Retinal pigment epithelial cell (primary cell): ENCODE data around the gene NFS1.

ENCODE experiments used
- DNase-seq: peaks from one replicate; pipeline ENCODE4 v3.0.0-alpha.2; 2010; ENCODE audit warnings: low read depth
- H3K4me3 ChIP-seq: 2 replicates; pipeline ENCODE4 v1.5.1; 2011; ENCODE audit warnings: mild to moderate bottlenecking, low read length, control low read depth, moderate library complexity
- CTCF ChIP-seq: conservative IDR thresholded peaks from 2 replicates; pipeline ENCODE4 v1.5.1; 2011; ENCODE audit warnings: low read depth, low read length, control low read depth, inconsistent platforms

NFS1 gene

DNA sequence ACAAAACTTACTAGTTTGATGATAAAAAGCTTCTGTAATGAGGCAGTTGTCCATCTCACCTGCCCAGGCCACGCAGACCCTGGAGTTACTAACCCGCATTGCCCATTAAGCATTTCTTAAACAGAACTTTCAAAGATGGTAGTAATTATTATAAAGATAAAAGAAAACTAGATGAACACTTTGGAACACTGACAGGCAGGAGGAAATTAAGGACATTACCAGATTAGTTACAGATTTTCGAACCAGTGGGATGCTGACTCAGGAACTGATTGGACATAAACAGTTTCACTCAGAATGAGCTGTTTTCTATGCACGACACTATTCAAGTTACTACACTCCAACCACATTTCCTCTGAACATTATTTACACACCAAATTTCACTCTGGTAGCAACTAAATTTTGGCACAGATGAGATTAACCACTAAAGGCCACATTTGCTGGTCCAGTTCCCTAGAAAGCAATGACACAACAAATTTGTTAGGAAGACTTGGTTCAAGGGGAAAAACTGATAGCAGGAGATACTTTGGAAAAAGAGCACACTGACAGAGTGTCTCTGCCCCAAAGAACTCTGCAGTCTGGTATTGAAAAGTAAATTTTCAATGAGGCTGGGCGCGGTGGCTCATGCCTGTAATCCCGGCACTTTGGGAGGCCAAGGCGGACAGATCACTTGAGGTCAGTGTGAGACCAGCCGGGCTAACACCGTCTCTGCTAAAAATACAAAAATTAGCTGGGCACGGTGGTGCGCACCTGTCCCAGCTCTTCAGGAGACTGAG, 3.1 kb upstream of the NFS1 start:
- DNase-seq: no peak
- TF ChIP-seq CTCF: no peak
- H3K4me3 ChIP-seq: no peak overlapping the region

DNA sequence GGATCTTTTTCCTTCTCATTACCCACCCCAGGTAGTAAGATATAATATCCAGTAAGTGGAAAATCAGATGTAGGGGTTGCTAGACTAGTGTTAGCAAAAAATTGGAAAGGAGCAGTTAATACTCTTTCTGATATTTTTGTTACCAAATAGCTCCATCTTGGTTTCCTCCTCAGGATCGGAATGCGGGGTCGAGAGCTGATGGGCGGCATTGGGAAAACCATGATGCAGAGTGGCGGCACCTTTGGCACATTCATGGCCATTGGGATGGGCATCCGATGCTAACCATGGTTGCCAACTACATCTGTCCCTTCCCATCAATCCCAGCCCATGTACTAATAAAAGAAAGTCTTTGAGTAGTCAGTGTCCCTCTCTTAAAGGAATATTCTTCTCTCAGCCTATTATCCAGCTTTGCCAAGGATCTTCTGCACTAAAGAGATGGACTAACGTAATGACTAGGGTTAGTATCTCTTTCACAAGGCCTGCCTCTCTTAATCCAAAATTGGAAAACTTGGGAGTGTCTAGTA, 1.5 kb upstream of the NFS1 start:
- DNase-seq: no peak
- H3K4me3 ChIP-seq: no peak overlapping the region
- no peak for TF ChIP-seq CTCF

DNA sequence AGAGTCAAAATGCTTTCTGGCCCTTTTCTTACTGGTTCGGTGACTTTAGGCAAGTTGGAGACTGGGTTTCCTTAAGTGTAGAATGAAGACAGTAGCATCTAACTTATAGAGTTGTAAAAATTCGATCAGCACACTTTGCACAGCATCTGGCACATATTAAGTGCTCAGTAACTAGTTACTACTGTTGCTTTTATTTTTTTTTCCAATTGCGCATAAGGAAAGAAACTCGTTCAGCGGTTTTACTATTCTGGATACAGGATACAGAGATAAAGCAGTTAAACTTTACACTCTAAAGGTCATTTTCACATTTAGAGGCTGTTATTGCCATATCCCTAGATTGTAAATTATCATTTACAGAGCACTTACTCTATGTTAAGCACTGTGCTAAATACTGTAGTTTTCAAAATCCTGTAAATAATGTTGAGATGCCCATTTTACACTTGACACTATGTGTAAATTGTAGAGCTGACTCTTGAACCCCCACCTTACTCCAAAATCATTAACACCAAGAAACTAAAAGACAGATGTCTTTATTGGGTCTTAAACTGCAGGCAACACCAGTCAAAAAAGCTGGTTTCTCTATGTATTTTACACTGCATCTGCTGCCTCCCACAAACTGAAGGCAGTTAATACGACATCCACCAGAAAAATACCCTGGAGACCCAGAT, 939 bp upstream of the NFS1 start:
- TF ChIP-seq CTCF: no peak
- peak overlapping the region; percentile 94 for H3K4me3 ChIP-seq
- no peak for DNase-seq

DNA sequence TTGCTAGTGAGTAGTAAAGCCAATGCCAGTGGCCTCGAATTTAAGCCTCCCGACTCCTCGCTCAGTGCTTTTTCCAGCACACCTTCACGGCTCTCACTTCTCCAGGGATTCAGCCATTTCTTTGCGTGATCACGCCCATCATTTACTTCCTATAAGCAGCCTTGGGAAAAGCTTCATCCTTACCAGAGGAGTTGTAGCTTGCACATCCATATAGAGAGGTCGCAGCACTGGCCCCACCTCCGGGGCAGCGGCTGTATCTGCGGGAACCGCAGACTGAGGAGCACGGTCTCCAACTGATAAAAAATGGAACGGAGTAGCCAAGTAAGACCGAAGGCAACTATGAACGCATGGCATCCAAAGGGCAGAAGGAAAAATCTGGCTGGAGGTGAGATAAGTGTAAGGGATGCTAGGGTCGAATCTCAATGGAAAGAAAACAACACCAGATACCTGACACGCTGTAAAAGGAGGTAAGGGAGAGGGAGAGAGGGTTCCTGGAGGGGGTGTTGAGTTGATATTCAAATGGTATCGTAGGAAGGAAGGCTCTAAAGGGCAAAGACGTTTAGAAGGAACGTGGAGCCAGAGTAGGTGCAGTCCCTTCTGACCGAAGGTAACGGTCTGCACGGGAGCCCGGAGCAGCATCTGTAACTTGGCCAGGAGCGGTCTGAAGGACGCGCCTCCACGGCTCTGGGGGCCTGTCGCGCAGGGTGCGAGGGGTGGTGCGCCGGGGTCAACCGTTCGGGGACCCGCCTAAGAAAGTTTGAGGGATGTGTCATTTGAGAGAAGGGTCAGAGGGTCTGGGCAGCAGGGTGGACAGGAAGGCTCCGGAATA, 640 bp downstream of the NFS1 start:
- peak overlapping the region; percentile 94 for H3K4me3 ChIP-seq
- TF ChIP-seq CTCF: no peak
- DNase-seq: no peak

DNA sequence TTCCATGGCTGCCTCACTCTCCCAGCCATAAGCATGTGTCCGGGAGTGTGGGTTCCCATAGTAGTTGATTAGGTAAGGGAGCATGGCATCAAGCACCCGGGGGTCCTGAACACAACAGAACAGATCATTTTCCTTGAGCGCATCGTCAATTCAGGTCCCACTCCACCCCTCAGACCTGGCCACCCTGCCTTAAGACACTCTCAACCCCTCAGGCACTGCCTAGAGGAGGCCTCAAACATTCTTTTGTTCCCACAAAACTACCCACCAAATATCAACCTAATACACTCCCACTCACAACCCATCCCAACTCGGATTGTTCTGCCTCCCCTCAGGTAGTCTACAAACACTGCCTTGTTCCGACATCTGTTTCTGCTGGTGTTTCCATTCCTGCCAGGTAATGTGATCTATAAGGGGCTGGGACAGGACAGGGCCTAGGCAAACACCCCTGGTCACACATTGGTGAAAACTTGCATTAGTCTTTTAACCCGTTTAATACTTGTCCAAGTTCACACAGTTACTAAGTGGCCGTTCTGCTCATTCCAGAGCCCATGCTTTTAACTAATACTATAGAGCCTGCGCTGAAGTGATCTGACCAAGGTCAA, 1.4 kb downstream of the NFS1 start:
- no peak for DNase-seq
- peak overlapping the region; percentile 94 for H3K4me3 ChIP-seq
- no peak for TF ChIP-seq CTCF

DNA sequence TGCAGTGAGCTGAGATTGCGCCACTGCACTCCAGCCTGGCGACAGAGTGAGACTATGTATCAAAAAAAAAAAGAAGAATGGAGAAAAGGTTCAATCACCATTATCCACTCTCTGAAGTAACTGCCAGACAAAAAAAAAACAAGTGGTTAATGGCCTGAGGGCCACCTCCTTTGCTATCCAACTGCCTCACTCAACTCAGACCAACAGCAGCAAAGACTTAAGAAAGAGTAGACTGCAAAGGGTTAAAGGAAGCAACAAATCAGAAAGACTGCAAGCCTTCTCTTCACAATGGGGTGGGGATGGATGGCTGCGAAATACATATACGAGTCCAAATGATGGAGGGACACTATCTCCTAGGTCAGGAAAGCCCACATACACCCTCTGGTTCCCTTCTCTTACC, 3.2 kb downstream of the NFS1 start:
- no peak for TF ChIP-seq CTCF
- DNase-seq: no peak
- H3K4me3 ChIP-seq: no peak overlapping the region
